ENCODE measurements around the gene ARHGAP8. TPM values are rescaled to one million over a fixed set of nuclear protein-coding genes. Genes with fewer than 3 reads are reported as not detected.
"Not testable (repeated sequence)": the region's sequence is repeated elsewhere in the genome, so short reads cannot be mapped to it uniquely, and the experiment has no call there.

Gene ARHGAP8
- total and polyA plus RNA-seq, 3 donors from 2014 or later, result 9.5 to 15.0 (median 9.7) TPM

- TF ChIP-seq CTCF (IDR thresholded peaks at IDR 0.05) (no peak), POLR2A (IDR thresholded peaks at IDR 0.05) (no peak)
- H3K9me3 ChIP-seq, result no peaks in the 10 kb centered on the region
- no peaks in the 10 kb centered on the region for H3K4me1 ChIP-seq
- no peak for DNase-seq
- H3K27me3 ChIP-seq, result no peaks in the 10 kb centered on the region
- 77 to 95% methylated on average over 2 of the region's 2 CpGs for WGBS, 2 donors
- intact Hi-C loops (cut with DNase I; ENCODE audit: low total_unique reads), result no loop called here
- no peak overlapping the region for H3K27ac ChIP-seq
- no peaks in the 10 kb centered on the region for H3K36me3 ChIP-seq (ENCODE audit: low read depth, missing control alignments)
- no peak overlapping the region for H3K4me3 ChIP-seq
These were observed 148.9 kb downstream of the ARHGAP8 start for GRCh38 chr22:44901301-44901700.

- H3K4me3 ChIP-seq; intact Hi-C loops (cut with DNase I; ENCODE audit: low total_unique reads); H3K27me3 ChIP-seq; H3K9me3 ChIP-seq; H3K4me1 ChIP-seq; H3K27ac ChIP-seq; DNase-seq; H3K36me3 ChIP-seq (ENCODE audit: low read depth, missing control alignments): not testable (repeated sequence)
- 50% methylated on average over 2 of the region's 2 CpGs; no CpG with 5 or more reads in 1 of the 2 donors for WGBS, 2 donors
These were observed 150.8 kb downstream of the ARHGAP8 start for GRCh38 chr22:44903164-44903563.

- 67 to 90% methylated on average over 3 to 5 of the region's 5 CpGs for WGBS, 2 donors
- not testable (repeated sequence) for H3K4me1 ChIP-seq, DNase-seq
These were observed 152.2 kb downstream of the ARHGAP8 start for GRCh38 chr22:44904492-44905152.

GRCh38 chr22:44906248-44906936 lies 154.0 kb downstream of the ARHGAP8 start:
- Histone ChIP-seq H3K4me1 (no peaks in the 10 kb centered on the region), H3K9me3 (no peaks in the 10 kb centered on the region), H3K27ac (no peak overlapping the region), H3K4me3 (no peak overlapping the region), H3K27me3 (no peaks in the 10 kb centered on the region), H3K36me3 (ENCODE audit: low read depth, missing control alignments) (no peaks in the 10 kb centered on the region)
- WGBS, 2 donors, result 91 to 94% methylated on average over 21 of the region's 21 CpGs
- TF ChIP-seq CTCF (IDR thresholded peaks at IDR 0.05), result no peak
- TF ChIP-seq POLR2A (IDR thresholded peaks at IDR 0.05), result no peak
- intact Hi-C loops (cut with DNase I; ENCODE audit: low total_unique reads), result no loop called here
- no peak for DNase-seq

More at GRCh38 chr22:44904492-44905152, 152.2 kb downstream of the ARHGAP8 start:
- H3K27me3 ChIP-seq; H3K9me3 ChIP-seq; intact Hi-C loops (cut with DNase I; ENCODE audit: low total_unique reads); H3K4me3 ChIP-seq; H3K36me3 ChIP-seq (ENCODE audit: low read depth, missing control alignments); H3K27ac ChIP-seq: not testable (repeated sequence)

GRCh38 chr22:44906999-44907644 lies 154.7 kb downstream of the ARHGAP8 start:
- DNase-seq, result no peak
- Histone ChIP-seq H3K4me1 (no peaks in the 10 kb centered on the region), H3K9me3 (no peaks in the 10 kb centered on the region), H3K36me3 (ENCODE audit: low read depth, missing control alignments) (no peaks in the 10 kb centered on the region), H3K4me3 (no peak overlapping the region), H3K27ac (no peak overlapping the region), H3K27me3 (no peaks in the 10 kb centered on the region)
- 93 to 95% methylated on average over 14 to 18 of the region's 18 CpGs for WGBS, 2 donors
- intact Hi-C loops (cut with DNase I; ENCODE audit: low total_unique reads), result no loop called here
- TF ChIP-seq CTCF (IDR thresholded peaks at IDR 0.05) (no peak), POLR2A (IDR thresholded peaks at IDR 0.05) (no peak)
